IPS-18a (cell line): ENCODE measurements around the gene SDK1.

Experiments used
- H3K27ac ChIP-seq: one replicate; pipeline ENCODE4 v1.5.1; 2013; ENCODE audit warnings: low read length
- H3K27me3 ChIP-seq: one replicate; pipeline ENCODE4 v1.6.1; 2013; ENCODE audit warnings: mild to moderate bottlenecking, low read length; ENCODE audit not compliant: control insufficient read depth, insufficient read depth
- H3K36me3 ChIP-seq: one replicate; pipeline ENCODE4 v1.6.1; 2013; ENCODE audit warnings: low read depth, low read length; ENCODE audit not compliant: control insufficient read depth
- H3K4me1 ChIP-seq: one replicate; pipeline ENCODE4 v1.6.1; 2013; ENCODE audit warnings: low read depth, low read length; ENCODE audit not compliant: control insufficient read depth
- H3K4me3 ChIP-seq: one replicate; pipeline ENCODE4 v1.5.1; 2013; ENCODE audit warnings: low read length
- H3K9ac ChIP-seq: one replicate; pipeline ENCODE4 v1.6.1; 2013; ENCODE audit warnings: mild to moderate bottlenecking, low read length, moderate library complexity
- H3K9me3 ChIP-seq: one replicate; pipeline ENCODE4 v1.6.1; 2013; ENCODE audit warnings: low read depth, low read length; ENCODE audit not compliant: control insufficient read depth

Gene SDK1

GRCh38 chr7:4174451-4174850, 873.4 kb downstream of the SDK1 start:
- H3K4me1 ChIP-seq, result no peaks in the 10 kb centered on the region
- H3K27ac ChIP-seq, result no peak overlapping the region
- H3K4me3 ChIP-seq, result no peak overlapping the region
- no peaks in the 10 kb centered on the region for H3K27me3 ChIP-seq
- H3K9me3 ChIP-seq, result no peaks in the 10 kb centered on the region
- no peaks in the 10 kb centered on the region for H3K36me3 ChIP-seq
- H3K9ac ChIP-seq, result no peak overlapping the region

- H3K9ac ChIP-seq, result no peak overlapping the region
- H3K4me3 ChIP-seq, result no peak overlapping the region
- H3K36me3 ChIP-seq, result no peaks in the 10 kb centered on the region
- H3K27ac ChIP-seq, result no peak overlapping the region
- no peaks in the 10 kb centered on the region for H3K4me1 ChIP-seq
- no peaks in the 10 kb centered on the region for H3K9me3 ChIP-seq
- H3K27me3 ChIP-seq, result no peaks in the 10 kb centered on the region
These were observed 873.8 kb downstream of the SDK1 start for GRCh38 chr7:4174884-4175283.

- no peaks in the 10 kb centered on the region for H3K9me3 ChIP-seq
- H3K9ac ChIP-seq, result no peak overlapping the region
- no peak overlapping the region for H3K4me3 ChIP-seq
- no peak overlapping the region for H3K27ac ChIP-seq
- H3K27me3 ChIP-seq, result no peaks in the 10 kb centered on the region
- H3K4me1 ChIP-seq, result no peaks in the 10 kb centered on the region
- no peaks in the 10 kb centered on the region for H3K36me3 ChIP-seq
These were observed 874.4 kb downstream of the SDK1 start for GRCh38 chr7:4175346-4175973.

DNA sequence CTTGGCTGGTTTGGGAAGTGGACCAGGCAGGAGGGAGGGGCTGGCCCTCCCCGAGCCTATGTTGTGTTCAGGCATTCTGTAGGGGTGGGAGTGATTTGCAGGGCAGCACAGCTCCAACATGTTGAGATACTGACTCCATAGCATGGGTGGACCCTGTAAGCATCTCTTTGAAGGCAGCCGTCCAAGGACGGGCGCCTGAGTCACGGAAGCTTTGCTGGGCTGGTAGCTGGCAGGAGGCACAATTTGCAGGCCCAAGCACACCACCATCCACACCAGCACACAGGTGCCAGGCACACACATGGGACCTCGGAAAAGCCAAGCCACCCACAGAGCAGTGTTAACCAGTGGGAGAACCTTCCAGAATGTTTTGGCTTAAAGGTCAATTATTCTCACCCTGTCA, 875.9 kb downstream of the SDK1 start:
- Histone ChIP-seq H3K36me3 (no peaks in the 10 kb centered on the region), H3K4me3 (no peak overlapping the region), H3K27ac (no peak overlapping the region), H3K9ac (no peak overlapping the region), H3K9me3 (no peaks in the 10 kb centered on the region), H3K27me3 (no peaks in the 10 kb centered on the region), H3K4me1 (no peaks in the 10 kb centered on the region)

DNA sequence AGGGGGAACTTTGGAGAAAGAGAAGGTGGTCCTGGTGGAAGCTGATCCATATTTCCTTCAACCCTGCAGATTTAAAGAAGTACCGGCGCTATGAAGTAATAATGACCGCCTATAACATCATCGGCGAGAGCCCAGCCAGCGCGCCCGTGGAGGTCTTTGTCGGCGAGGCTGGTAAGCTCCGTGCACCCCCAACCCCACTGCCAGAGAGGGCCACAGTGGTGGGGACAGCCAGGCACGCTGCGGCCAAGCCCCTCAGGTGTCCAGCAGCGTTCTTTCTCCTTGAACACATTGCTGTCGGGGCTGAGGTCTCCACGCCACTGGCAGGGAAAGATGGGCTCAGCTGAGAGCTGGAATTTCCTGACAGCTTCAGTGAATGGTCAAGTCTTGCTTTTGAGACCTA, 877.4 kb downstream of the SDK1 start:
- Histone ChIP-seq H3K27ac (no peak overlapping the region), H3K4me3 (no peak overlapping the region), H3K9me3 (no peaks in the 10 kb centered on the region), H3K27me3 (no peaks in the 10 kb centered on the region), H3K9ac (no peak overlapping the region), H3K4me1 (no peaks in the 10 kb centered on the region), H3K36me3 (no peaks in the 10 kb centered on the region)

DNA sequence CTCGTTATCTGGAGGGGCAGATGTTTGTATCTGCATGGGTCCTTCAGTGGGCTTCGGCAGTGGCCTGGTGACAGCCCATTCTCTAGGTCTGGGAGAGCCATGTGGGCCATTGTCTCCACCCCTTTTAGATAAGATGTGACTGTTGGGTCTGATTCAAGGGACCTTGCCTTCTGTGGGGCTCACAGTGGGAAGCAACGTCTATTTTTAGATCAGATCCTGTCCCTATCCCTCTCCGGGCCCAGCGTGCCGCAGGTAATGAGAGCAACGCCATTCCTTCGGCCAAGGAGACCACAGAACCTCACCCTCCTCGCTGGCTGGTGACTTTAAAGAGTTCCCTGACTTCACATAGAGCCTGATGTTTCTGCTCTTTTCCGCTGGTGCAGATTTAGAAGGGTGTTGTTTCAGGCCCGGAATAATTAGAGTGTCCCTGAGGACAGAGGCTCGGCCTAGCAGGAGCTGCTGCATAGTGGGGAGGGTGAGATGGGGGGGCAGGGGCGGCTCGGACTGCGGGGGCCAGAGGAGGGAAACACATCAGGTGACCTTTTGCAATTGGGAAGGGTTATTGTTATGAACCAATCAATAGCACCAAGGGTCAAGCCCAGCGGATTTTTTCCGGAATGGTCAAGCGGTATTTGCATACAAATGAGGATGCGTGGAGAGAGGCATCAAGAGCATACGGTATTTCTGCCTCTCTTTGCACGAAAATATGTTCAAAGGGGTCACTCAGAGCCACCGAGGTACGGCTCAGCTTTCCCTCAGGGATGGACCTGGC, 878.0 kb downstream of the SDK1 start:
- Histone ChIP-seq H3K9me3 (no peaks in the 10 kb centered on the region), H3K9ac (no peak overlapping the region), H3K27ac (no peak overlapping the region), H3K4me3 (no peak overlapping the region), H3K27me3 (no peaks in the 10 kb centered on the region), H3K36me3 (no peaks in the 10 kb centered on the region), H3K4me1 (no peaks in the 10 kb centered on the region)

- H3K4me3 ChIP-seq, result no peak overlapping the region
- H3K4me1 ChIP-seq, result no peaks in the 10 kb centered on the region
- H3K27me3 ChIP-seq, result no peaks in the 10 kb centered on the region
- H3K27ac ChIP-seq, result no peak overlapping the region
- no peak overlapping the region for H3K9ac ChIP-seq
- H3K36me3 ChIP-seq, result no peaks in the 10 kb centered on the region
- H3K9me3 ChIP-seq, result no peaks in the 10 kb centered on the region
These were observed 878.8 kb downstream of the SDK1 start for GRCh38 chr7:4179688-4180380.

DNA sequence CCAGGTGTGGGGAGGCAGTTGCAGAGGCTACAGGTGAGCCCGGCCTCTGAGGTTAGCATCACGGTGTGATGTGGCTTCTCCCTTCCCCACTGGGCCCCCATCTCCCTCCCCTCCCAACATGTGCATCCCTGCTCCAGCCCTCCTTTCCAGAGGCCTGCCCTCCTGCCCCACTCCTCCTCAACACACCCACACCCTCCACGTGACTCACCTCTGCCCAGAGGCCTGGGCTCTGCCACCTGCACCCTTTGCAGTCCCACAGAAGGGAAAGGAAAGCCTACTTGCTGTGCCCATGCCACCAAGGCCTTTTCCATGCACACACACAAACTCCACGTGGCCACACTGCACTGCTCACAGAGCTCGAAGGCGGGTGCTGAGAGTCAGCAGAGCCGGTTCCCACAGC, 880.4 kb downstream of the SDK1 start:
- Histone ChIP-seq H3K9me3 (no peaks in the 10 kb centered on the region), H3K4me1 (no peaks in the 10 kb centered on the region), H3K27me3 (no peaks in the 10 kb centered on the region), H3K9ac (no peak overlapping the region), H3K27ac (no peak overlapping the region), H3K4me3 (no peak overlapping the region), H3K36me3 (no peaks in the 10 kb centered on the region)

DNA sequence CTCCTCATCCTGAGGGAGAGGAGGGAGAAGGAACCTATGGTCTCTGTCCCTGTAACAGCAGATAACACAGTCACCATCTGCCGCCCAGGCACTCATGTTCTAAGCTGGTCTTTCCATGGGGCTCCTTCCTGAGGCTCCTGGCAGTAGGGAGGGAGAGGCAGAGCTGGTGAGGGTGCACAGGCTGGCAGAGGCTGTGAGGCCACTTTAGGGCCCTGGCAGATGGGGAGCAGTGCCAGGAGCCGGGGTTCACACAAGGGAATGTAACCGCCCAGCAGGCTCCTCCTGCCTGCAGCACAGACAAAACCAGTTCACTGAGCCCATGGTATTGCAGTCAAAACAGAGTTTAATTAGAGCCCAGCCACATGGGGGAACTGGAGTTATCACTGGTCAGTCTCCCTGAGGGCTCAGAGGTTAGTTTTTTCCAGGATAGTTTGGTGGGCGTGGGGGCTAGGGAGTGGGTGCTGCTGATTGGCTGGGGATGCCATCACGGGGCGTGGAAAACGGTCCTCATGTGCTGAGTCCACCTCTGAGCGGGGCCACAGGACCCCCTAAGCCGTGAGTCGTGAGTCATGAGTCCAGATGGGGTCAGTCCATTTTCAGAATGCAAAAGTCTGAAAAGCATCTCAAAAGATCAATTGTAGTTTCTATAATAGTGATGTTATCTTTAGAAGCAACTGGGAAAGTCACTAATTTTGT, 881.7 kb downstream of the SDK1 start:
- H3K27ac ChIP-seq, result no peak overlapping the region
- H3K27me3 ChIP-seq, result no peaks in the 10 kb centered on the region
- H3K4me1 ChIP-seq, result no peaks in the 10 kb centered on the region
- H3K36me3 ChIP-seq, result no peaks in the 10 kb centered on the region
- H3K9ac ChIP-seq, result no peak overlapping the region
- no peak overlapping the region for H3K4me3 ChIP-seq
- H3K9me3 ChIP-seq, result no peaks in the 10 kb centered on the region

- Histone ChIP-seq H3K9me3 (no peaks in the 10 kb centered on the region), H3K4me1 (no peaks in the 10 kb centered on the region), H3K36me3 (no peaks in the 10 kb centered on the region), H3K9ac (no peak overlapping the region), H3K27me3 (no peaks in the 10 kb centered on the region), H3K4me3 (no peak overlapping the region), H3K27ac (no peak overlapping the region)
These were observed 883.6 kb downstream of the SDK1 start for GRCh38 chr7:4184653-4185052.

DNA sequence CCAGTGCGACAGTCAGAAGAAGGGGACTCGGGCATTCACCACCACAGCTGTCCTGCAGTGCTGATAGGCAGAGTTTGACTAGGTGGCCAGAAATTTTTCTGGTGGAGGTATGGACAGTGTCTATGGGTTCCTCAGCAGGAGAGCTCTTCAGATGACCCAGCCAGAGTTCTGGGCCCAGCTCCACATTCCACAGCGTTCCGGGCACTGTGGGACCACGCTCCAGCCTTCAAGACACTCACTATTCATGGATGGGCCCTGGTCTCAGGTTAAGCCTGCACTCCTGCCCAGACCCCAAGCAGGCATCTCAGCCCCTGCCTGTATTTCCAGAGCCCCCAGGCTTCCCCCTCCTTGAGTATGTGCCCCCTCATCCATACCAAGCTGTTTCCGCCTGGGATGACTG, 884.1 kb downstream of the SDK1 start:
- H3K4me1 ChIP-seq, result no peaks in the 10 kb centered on the region
- no peaks in the 10 kb centered on the region for H3K27me3 ChIP-seq
- no peak overlapping the region for H3K27ac ChIP-seq
- H3K9me3 ChIP-seq, result no peaks in the 10 kb centered on the region
- no peaks in the 10 kb centered on the region for H3K36me3 ChIP-seq
- H3K9ac ChIP-seq, result no peak overlapping the region
- no peak overlapping the region for H3K4me3 ChIP-seq
